ENCODE results near the gene OR51A4. TPM values are rescaled to one million over a fixed set of nuclear protein-coding genes. Genes with fewer than 3 reads are reported as not detected.

The OR51A4 gene
- total RNA-seq, 1 donor from 2014 or later: not detected

Other genes starting within 250 kb of the OR51A4 start
- not detected in 2 replicates for gene OR51E2, start 249.8 kb downstream of the OR51A4 start, total RNA-seq
- not detected in 2 replicates for gene MMP26, start 242.8 kb downstream of the OR51A4 start, total RNA-seq
- not detected in 2 replicates for gene OR51F1, start 177.7 kb downstream of the OR51A4 start, total RNA-seq
- not detected in 2 replicates for gene OR52R1, start 143.2 kb downstream of the OR51A4 start, total RNA-seq
- not detected in 2 replicates for gene OR51F2, start 126.3 kb downstream of the OR51A4 start, total RNA-seq
- gene OR51S1, start 98.4 kb downstream of the OR51A4 start, total RNA-seq: not detected in 2 replicates
- gene OR51T1, start 65.7 kb downstream of the OR51A4 start, total RNA-seq: not detected in 2 replicates
- not detected in 2 replicates for gene OR51A7, start 43.8 kb downstream of the OR51A4 start, total RNA-seq
- gene OR51G2, start 28.3 kb downstream of the OR51A4 start, total RNA-seq: not detected in 2 replicates
- gene OR51G1, start 23.3 kb downstream of the OR51A4 start, total RNA-seq: not detected in 2 replicates
- gene OR51A2, start 8.1 kb upstream of the OR51A4 start, total RNA-seq: not detected in 2 replicates
- gene OR51L1, start 47.2 kb upstream of the OR51A4 start, total RNA-seq: not detected in 2 replicates
- not detected in 2 replicates for gene OR52J3, start 98.9 kb upstream of the OR51A4 start, total RNA-seq
- not detected in 2 replicates for gene OR52E2, start 112.0 kb upstream of the OR51A4 start, total RNA-seq
- not detected in 2 replicates for gene OR52E1, start 122.0 kb upstream of the OR51A4 start, total RNA-seq
- not detected in 2 replicates for gene OR52A5, start 190.8 kb upstream of the OR51A4 start, total RNA-seq
- gene OR52A1, start 207.2 kb upstream of the OR51A4 start, total RNA-seq: not detected in 2 replicates

Data from pulmonary artery endothelial cell (primary cell).